ENCODE data around the gene TSHB.
"Not testable (repeated sequence)": the region's sequence is repeated elsewhere in the genome, so short reads cannot be mapped to it uniquely, and the experiment has no call there.

TSHB gene

DNA sequence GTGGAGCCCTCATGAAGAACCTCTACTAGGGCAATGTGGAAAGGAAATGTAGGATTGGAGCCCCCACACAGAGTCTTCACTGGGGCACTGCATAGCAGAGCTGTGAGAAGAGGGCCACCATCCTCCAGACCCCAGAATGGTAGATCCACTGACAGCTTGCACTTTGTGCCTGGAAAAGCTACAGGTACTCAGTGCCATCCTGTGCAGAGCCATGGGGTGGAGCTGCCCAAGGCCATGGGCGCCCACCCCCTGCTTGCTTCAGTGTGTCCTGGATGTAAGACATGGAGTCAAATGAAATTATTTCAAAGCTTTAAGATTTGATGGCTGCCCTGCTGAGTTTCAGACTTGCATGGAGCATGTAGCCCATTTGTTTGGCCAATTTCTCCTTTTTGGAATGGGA lies 17.2 kb upstream of the TSHB start:
- Histone ChIP-seq H3K36me3 (ENCODE audit: insufficient read depth, insufficient read length, low read length) (no peaks in the 10 kb centered on the region), H3K9me3 (ENCODE audit: insufficient read depth, low read length) (peaks cover 18% of the 10 kb centered on the region; the same call in 1 of the 2 replicates), H3K4me3 (ENCODE audit: insufficient read length, low read depth) (no peak overlapping the region), H3K9ac (ENCODE audit: insufficient read length, low read depth) (no peak overlapping the region), H3K27me3 (ENCODE audit: insufficient read depth, insufficient read length) (no peaks in the 10 kb centered on the region), H3K4me1 (ENCODE audit: insufficient read depth, insufficient read length) (no peaks in the 10 kb centered on the region)
- TF ChIP-seq SUZ12 (IDR thresholded peaks at IDR 0.05; ENCODE audit: extremely low read depth, insufficient read depth, insufficient read length) (no peak), ZNF274 (IDR thresholded peaks at IDR 0.05; ENCODE audit: low read depth, low read length) (no peak), YY1 (IDR thresholded peaks at IDR 0.05; ENCODE audit: insufficient read depth, insufficient read length) (no peak)
- DNase-seq (ENCODE audit: low read depth, low spot score): no peak

GRCh38 chr1:115013792-115014191 lies 15.8 kb upstream of the TSHB start:
- Histone ChIP-seq H3K9ac (ENCODE audit: insufficient read length, low read depth) (no peak overlapping the region), H3K27me3 (ENCODE audit: insufficient read depth, insufficient read length) (no peaks in the 10 kb centered on the region), H3K4me1 (ENCODE audit: insufficient read depth, insufficient read length) (no peaks in the 10 kb centered on the region), H3K9me3 (ENCODE audit: insufficient read depth, low read length) (peaks cover 18% of the 10 kb centered on the region; the same call in 1 of the 2 replicates), H3K36me3 (ENCODE audit: insufficient read depth, insufficient read length, low read length) (no peaks in the 10 kb centered on the region), H3K4me3 (ENCODE audit: insufficient read length, low read depth) (no peak overlapping the region)
- DNase-seq (ENCODE audit: low read depth, low spot score): no peak
- TF ChIP-seq ZNF274 (IDR thresholded peaks at IDR 0.05; ENCODE audit: low read depth, low read length): no peak
- TF ChIP-seq SUZ12 (IDR thresholded peaks at IDR 0.05; ENCODE audit: extremely low read depth, insufficient read depth, insufficient read length): no peak
- no peak for TF ChIP-seq YY1 (IDR thresholded peaks at IDR 0.05; ENCODE audit: insufficient read depth, insufficient read length)

DNA sequence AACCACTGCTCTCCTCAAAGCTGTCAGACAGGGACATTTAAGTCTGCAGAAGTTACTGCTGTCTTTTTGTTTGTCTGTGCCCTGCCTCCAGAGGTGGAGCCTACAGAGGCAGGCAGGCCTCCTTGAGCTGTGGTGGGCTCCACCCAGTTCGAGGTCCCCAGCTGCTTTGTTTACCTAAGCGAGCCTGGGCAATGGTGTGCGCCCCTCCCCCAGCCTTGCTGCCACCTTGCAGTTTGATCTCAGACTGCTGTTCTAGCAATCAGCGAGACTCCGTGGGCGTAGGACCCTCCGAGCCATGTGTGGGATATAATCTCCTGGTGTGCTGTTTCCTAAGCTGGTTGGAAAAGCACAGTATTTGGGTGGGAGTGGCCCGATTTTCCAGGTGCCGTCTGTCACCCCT lies 10.1 kb upstream of the TSHB start:
- not testable (repeated sequence) for H3K27me3 ChIP-seq (ENCODE audit: insufficient read depth, insufficient read length); H3K4me3 ChIP-seq (ENCODE audit: insufficient read length, low read depth); H3K36me3 ChIP-seq (ENCODE audit: insufficient read depth, insufficient read length, low read length); H3K9ac ChIP-seq (ENCODE audit: insufficient read length, low read depth); H3K4me1 ChIP-seq (ENCODE audit: insufficient read depth, insufficient read length); DNase-seq (ENCODE audit: low read depth, low spot score)
- H3K9me3 ChIP-seq (ENCODE audit: insufficient read depth, low read length): peaks cover 16% of the 10 kb centered on the region; the same call in 1 of the 2 replicates

GRCh38 chr1:115021145-115021544 lies 8.5 kb upstream of the TSHB start:
- H3K36me3 ChIP-seq (ENCODE audit: insufficient read depth, insufficient read length, low read length): no peaks in the 10 kb centered on the region
- no peaks in the 10 kb centered on the region for H3K27me3 ChIP-seq (ENCODE audit: insufficient read depth, insufficient read length)
- no peak overlapping the region for H3K9ac ChIP-seq (ENCODE audit: insufficient read length, low read depth)
- H3K4me3 ChIP-seq (ENCODE audit: insufficient read length, low read depth): no peak overlapping the region
- DNase-seq (ENCODE audit: low read depth, low spot score): no peak
- no peak for TF ChIP-seq ZNF274 (IDR thresholded peaks at IDR 0.05; ENCODE audit: low read depth, low read length)
- no peak for TF ChIP-seq SUZ12 (IDR thresholded peaks at IDR 0.05; ENCODE audit: extremely low read depth, insufficient read depth, insufficient read length)
- TF ChIP-seq YY1 (IDR thresholded peaks at IDR 0.05; ENCODE audit: insufficient read depth, insufficient read length): no peak
- no peaks in the 10 kb centered on the region for H3K4me1 ChIP-seq (ENCODE audit: insufficient read depth, insufficient read length)
- H3K9me3 ChIP-seq (ENCODE audit: insufficient read depth, low read length): peaks cover 16% of the 10 kb centered on the region; the same call in 1 of the 2 replicates

- Histone ChIP-seq H3K9ac (ENCODE audit: insufficient read length, low read depth) (no peak overlapping the region), H3K4me1 (ENCODE audit: insufficient read depth, insufficient read length) (no peaks in the 10 kb centered on the region), H3K27me3 (ENCODE audit: insufficient read depth, insufficient read length) (no peaks in the 10 kb centered on the region), H3K36me3 (ENCODE audit: insufficient read depth, insufficient read length, low read length) (no peaks in the 10 kb centered on the region), H3K9me3 (ENCODE audit: insufficient read depth, low read length) (peaks cover 16% of the 10 kb centered on the region; the same call in 1 of the 2 replicates), H3K4me3 (ENCODE audit: insufficient read length, low read depth) (no peak overlapping the region)
- DNase-seq (ENCODE audit: low read depth, low spot score): no peak
- TF ChIP-seq ZNF274 (IDR thresholded peaks at IDR 0.05; ENCODE audit: low read depth, low read length): no peak
- TF ChIP-seq SUZ12 (IDR thresholded peaks at IDR 0.05; ENCODE audit: extremely low read depth, insufficient read depth, insufficient read length): no peak
- TF ChIP-seq YY1 (IDR thresholded peaks at IDR 0.05; ENCODE audit: insufficient read depth, insufficient read length): no peak
Observed at GRCh38 chr1:115023593-115023992, 6.0 kb upstream of the TSHB start.

- TF ChIP-seq YY1 (IDR thresholded peaks at IDR 0.05; ENCODE audit: insufficient read depth, insufficient read length) (no peak), ZNF274 (IDR thresholded peaks at IDR 0.05; ENCODE audit: low read depth, low read length) (no peak), SUZ12 (IDR thresholded peaks at IDR 0.05; ENCODE audit: extremely low read depth, insufficient read depth, insufficient read length) (no peak)
- no peak for DNase-seq (ENCODE audit: low read depth, low spot score)
- Histone ChIP-seq H3K4me3 (ENCODE audit: insufficient read length, low read depth) (no peak overlapping the region), H3K4me1 (ENCODE audit: insufficient read depth, insufficient read length) (no peaks in the 10 kb centered on the region), H3K27me3 (ENCODE audit: insufficient read depth, insufficient read length) (no peaks in the 10 kb centered on the region), H3K9ac (ENCODE audit: insufficient read length, low read depth) (no peak overlapping the region), H3K36me3 (ENCODE audit: insufficient read depth, insufficient read length, low read length) (no peaks in the 10 kb centered on the region), H3K9me3 (ENCODE audit: insufficient read depth, low read length) (no peaks in the 10 kb centered on the region)
Observed at GRCh38 chr1:115031595-115031994, 2.0 kb downstream of the TSHB start.

DNA sequence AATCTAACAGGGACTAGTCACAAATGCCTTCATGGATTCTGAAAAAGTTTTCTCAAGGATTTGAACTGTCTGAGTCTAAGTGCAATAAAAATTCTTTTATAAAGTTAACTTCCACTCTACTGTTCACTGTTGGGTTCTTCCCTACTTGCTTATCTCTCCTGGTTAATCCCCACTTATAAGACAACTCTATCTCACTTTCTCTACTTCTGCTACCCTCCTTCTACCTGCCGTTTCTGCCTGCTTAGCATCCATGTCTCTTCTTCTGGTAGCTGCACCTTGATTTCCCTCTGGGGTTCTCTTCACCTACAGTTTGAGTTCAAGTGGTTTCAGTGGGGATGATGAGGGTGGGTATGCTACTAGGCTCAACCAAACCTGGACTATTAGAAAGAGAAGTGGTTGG lies 6.0 kb downstream of the TSHB start:
- TF ChIP-seq YY1 (IDR thresholded peaks at IDR 0.05; ENCODE audit: insufficient read depth, insufficient read length): no peak
- TF ChIP-seq SUZ12 (IDR thresholded peaks at IDR 0.05; ENCODE audit: extremely low read depth, insufficient read depth, insufficient read length): no peak
- no peak for TF ChIP-seq ZNF274 (IDR thresholded peaks at IDR 0.05; ENCODE audit: low read depth, low read length)
- H3K4me3 ChIP-seq (ENCODE audit: insufficient read length, low read depth): no peak overlapping the region
- H3K9ac ChIP-seq (ENCODE audit: insufficient read length, low read depth): no peak overlapping the region
- H3K36me3 ChIP-seq (ENCODE audit: insufficient read depth, insufficient read length, low read length): no peaks in the 10 kb centered on the region
- H3K4me1 ChIP-seq (ENCODE audit: insufficient read depth, insufficient read length): no peaks in the 10 kb centered on the region
- DNase-seq (ENCODE audit: low read depth, low spot score): no peak
- no peaks in the 10 kb centered on the region for H3K27me3 ChIP-seq (ENCODE audit: insufficient read depth, insufficient read length)
- H3K9me3 ChIP-seq (ENCODE audit: insufficient read depth, low read length): no peaks in the 10 kb centered on the region

Data from NT2/D1 (cell line).